ENCODE results near the gene RELCH. TPM values are rescaled to one million over a fixed set of nuclear protein-coding genes. Genes with fewer than 3 reads are reported as not detected.

The RELCH gene
- total and polyA plus RNA-seq, 4 donors: 11.6 to 69.2 (median 22.3) TPM

GRCh38 chr18:62346333-62347088 lies 159.5 kb downstream of the RELCH start:
- no peak for DNase-seq

GRCh38 chr18:62347089-62347506 lies 160.0 kb downstream of the RELCH start:
- WGBS, 2 donors: 44 to 52% methylated on average over 6 of the region's 6 CpGs
- H3K4me3 ChIP-seq: no peak overlapping the region
- peaks cover 0 to 1% (median 0%) of the 10 kb centered on the region in 4 donors for H3K9me3 ChIP-seq (ENCODE audit: control insufficient read depth in 4 of 4, insufficient read depth in 3 of 4, low read length in 3 of 4)
- TF ChIP-seq, protein P1, sequence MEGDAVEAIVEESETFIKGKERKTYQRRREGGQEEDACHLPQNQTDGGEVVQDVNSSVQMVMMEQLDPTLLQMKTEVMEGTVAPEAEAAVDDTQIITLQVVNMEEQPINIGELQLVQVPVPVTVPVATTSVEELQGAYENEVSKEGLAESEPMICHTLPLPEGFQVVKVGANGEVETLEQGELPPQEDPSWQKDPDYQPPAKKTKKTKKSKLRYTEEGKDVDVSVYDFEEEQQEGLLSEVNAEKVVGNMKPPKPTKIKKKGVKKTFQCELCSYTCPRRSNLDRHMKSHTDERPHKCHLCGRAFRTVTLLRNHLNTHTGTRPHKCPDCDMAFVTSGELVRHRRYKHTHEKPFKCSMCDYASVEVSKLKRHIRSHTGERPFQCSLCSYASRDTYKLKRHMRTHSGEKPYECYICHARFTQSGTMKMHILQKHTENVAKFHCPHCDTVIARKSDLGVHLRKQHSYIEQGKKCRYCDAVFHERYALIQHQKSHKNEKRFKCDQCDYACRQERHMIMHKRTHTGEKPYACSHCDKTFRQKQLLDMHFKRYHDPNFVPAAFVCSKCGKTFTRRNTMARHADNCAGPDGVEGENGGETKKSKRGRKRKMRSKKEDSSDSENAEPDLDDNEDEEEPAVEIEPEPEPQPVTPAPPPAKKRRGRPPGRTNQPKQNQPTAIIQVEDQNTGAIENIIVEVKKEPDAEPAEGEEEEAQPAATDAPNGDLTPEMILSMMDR (IDR thresholded peaks at IDR 0.05; ENCODE audit: control extremely low read depth, extremely low read depth): no peak
- no peak for ATAC-seq (ENCODE audit: insufficient read depth, low FRiP score)
- no peak overlapping the region for H3K9ac ChIP-seq (ENCODE audit: insufficient read depth in 1 of 2, low read length in 2 of 2)
- no peaks in the 10 kb centered on the region for H3K36me3 ChIP-seq (ENCODE audit: control insufficient read depth in 4 of 4, insufficient read depth in 4 of 4, low read length in 4 of 4)
- no peak for DNase-seq
- H3K27ac ChIP-seq (ENCODE audit: low read depth in 1 of 2, low read length in 1 of 2): no peak overlapping the region
- H3K27me3 ChIP-seq (ENCODE audit: control insufficient read depth in 3 of 3, insufficient read depth in 3 of 3, low read length in 2 of 3): no peaks in the 10 kb centered on the region
- peaks cover 0 to 2% (median 0%) of the 10 kb centered on the region in 5 donors for H3K4me1 ChIP-seq (ENCODE audit: control insufficient read depth in 5 of 5, insufficient read depth in 5 of 5, low read length in 5 of 5)

More at GRCh38 chr18:62346333-62347088, 159.5 kb downstream of the RELCH start:
- 81 to 84% methylated on average over 7 of the region's 7 CpGs for WGBS, 2 donors
- Histone ChIP-seq H3K9me3 (ENCODE audit: control insufficient read depth in 4 of 4, insufficient read depth in 3 of 4, low read length in 3 of 4) (peaks cover 0 to 1% (median 0%) of the 10 kb centered on the region in 4 donors), H3K4me1 (ENCODE audit: control insufficient read depth in 5 of 5, insufficient read depth in 5 of 5, low read length in 5 of 5) (peaks cover 0 to 2% (median 0%) of the 10 kb centered on the region in 5 donors), H3K27ac (ENCODE audit: low read depth in 1 of 2, low read length in 1 of 2) (no peak overlapping the region), H3K36me3 (ENCODE audit: control insufficient read depth in 4 of 4, insufficient read depth in 4 of 4, low read length in 4 of 4) (no peaks in the 10 kb centered on the region), H3K4me3 (no peak overlapping the region), H3K27me3 (ENCODE audit: control insufficient read depth in 3 of 3, insufficient read depth in 3 of 3, low read length in 2 of 3) (no peaks in the 10 kb centered on the region), H3K9ac (ENCODE audit: insufficient read depth in 1 of 2, low read length in 2 of 2) (no peak overlapping the region)
- ATAC-seq (ENCODE audit: insufficient read depth, low FRiP score): no peak
- TF ChIP-seq, protein P1 (IDR thresholded peaks at IDR 0.05; ENCODE audit: control extremely low read depth, extremely low read depth): no peak

DNA sequence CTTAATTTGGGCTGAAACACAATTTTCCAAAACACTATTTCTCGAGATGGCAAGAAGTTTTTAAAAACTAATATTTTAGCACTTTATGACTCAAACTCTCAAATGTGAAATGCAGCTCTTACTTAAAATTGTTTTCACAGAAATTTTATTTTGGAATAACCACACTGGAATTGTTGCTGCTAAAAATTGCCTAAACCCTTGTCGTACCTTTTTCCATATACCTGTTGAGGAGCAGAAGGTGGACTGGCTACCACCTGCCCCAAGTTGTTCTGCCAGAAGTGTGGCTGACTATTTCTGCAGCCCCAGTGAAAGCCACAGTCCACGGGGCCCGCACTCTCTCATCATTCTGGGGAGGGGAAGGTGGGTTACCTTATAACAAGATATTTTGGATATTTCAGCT lies 161.4 kb downstream of the RELCH start:
- Histone ChIP-seq H3K9me3 (ENCODE audit: control insufficient read depth in 4 of 4, insufficient read depth in 3 of 4, low read length in 3 of 4) (peaks cover 0 to 1% (median 0%) of the 10 kb centered on the region in 4 donors), H3K36me3 (ENCODE audit: control insufficient read depth in 4 of 4, insufficient read depth in 4 of 4, low read length in 4 of 4) (no peaks in the 10 kb centered on the region), H3K9ac (ENCODE audit: insufficient read depth in 1 of 2, low read length in 2 of 2) (no peak overlapping the region), H3K27me3 (ENCODE audit: control insufficient read depth in 3 of 3, insufficient read depth in 3 of 3, low read length in 2 of 3) (no peaks in the 10 kb centered on the region), H3K4me3 (no peak overlapping the region), H3K4me1 (ENCODE audit: control insufficient read depth in 5 of 5, insufficient read depth in 5 of 5, low read length in 5 of 5) (peaks cover 0 to 2% (median 0%) of the 10 kb centered on the region in 5 donors), H3K27ac (ENCODE audit: low read depth in 1 of 2, low read length in 1 of 2) (no peak overlapping the region)
- DNase-seq (no peak), ATAC-seq (ENCODE audit: insufficient read depth, low FRiP score) (no peak)
- 90 to 92% methylated on average over 4 of the region's 4 CpGs for WGBS, 2 donors
- TF ChIP-seq, protein P1 (IDR thresholded peaks at IDR 0.05; ENCODE audit: control extremely low read depth, extremely low read depth): no peak
